Subcutaneous abdominal adipose tissue (tissue), 5 donors: Measurements from ENCODE around the gene RYR1.
"Not testable (repeated sequence)": the region's sequence is repeated elsewhere in the genome, so short reads cannot be mapped to it uniquely, and the experiment has no call there.

ENCODE experiments used
- H3K27ac ChIP-seq: one replicate; pipeline ENCODE4 v1.7.0; 2013; ENCODE audit warnings: low read depth, mild to moderate bottlenecking, inconsistent platforms, low read length, moderate library complexity
- H3K27me3 ChIP-seq, 5 donors: one replicate each; pipeline ENCODE4 v1.7.0; 2013; ENCODE audit warnings: low read length in 5 of 5, inconsistent platforms in 1 of 5; ENCODE audit not compliant: control insufficient read depth in 5 of 5, insufficient read depth in 4 of 5
- H3K36me3 ChIP-seq, 5 donors: one replicate each; pipeline ENCODE4 v1.7.0; 2013; ENCODE audit warnings: low read length in 5 of 5; ENCODE audit not compliant: control insufficient read depth in 5 of 5, insufficient read depth in 5 of 5
- H3K4me1 ChIP-seq, 5 donors: one replicate each; pipeline ENCODE4 v1.7.0; 2013; ENCODE audit warnings: low read length in 5 of 5, mild to moderate bottlenecking in 3 of 5, moderate library complexity in 1 of 5; ENCODE audit not compliant: control insufficient read depth in 5 of 5, insufficient read depth in 5 of 5
- H3K4me3 ChIP-seq, 5 donors: one replicate each; pipeline ENCODE4 v1.7.0; 2013; ENCODE audit warnings: low read length in 5 of 5, low read depth in 1 of 5
- H3K9ac ChIP-seq, 5 donors: one replicate each; pipeline ENCODE4 v1.7.0; 2013; ENCODE audit warnings: low read length in 5 of 5, mild to moderate bottlenecking in 4 of 5, moderate library complexity in 3 of 5
- H3K9me3 ChIP-seq, 5 donors: one replicate each; pipeline ENCODE4 v1.7.0; 2013; ENCODE audit warnings: low read length in 5 of 5; ENCODE audit not compliant: control insufficient read depth in 5 of 5
- donor health status: healthy.
- donor health status: healthy.
- donor health status: healthy.
- donor health status: healthy.
- donor health status: healthy.

RYR1 gene

GRCh38 chr19:38558933-38559332 lies 125.4 kb downstream of the RYR1 start:
- not testable (repeated sequence) for H3K27ac ChIP-seq, H3K9ac ChIP-seq, H3K9me3 ChIP-seq, H3K4me3 ChIP-seq, H3K4me1 ChIP-seq
- Histone ChIP-seq H3K36me3 (peaks cover 0 to 19% (median 0%) of the 10 kb centered on the region in 5 donors), H3K27me3 (peaks cover 7 to 14% (median 11%) of the 10 kb centered on the region in 5 donors)

GRCh38 chr19:38559428-38560401 lies 126.2 kb downstream of the RYR1 start:
- Histone ChIP-seq H3K9me3 (no peaks in the 10 kb centered on the region), H3K4me1 (no peaks in the 10 kb centered on the region), H3K27ac (no peak overlapping the region), H3K4me3 (no peak overlapping the region), H3K9ac (no peak overlapping the region), H3K36me3 (peaks cover 0 to 19% (median 0%) of the 10 kb centered on the region in 5 donors), H3K27me3 (peaks cover 8 to 14% (median 13%) of the 10 kb centered on the region in 5 donors)

- H3K4me1 ChIP-seq = peaks cover 0 to 7% (median 0%) of the 10 kb centered on the region in 5 donors
Observed at GRCh38 chr19:38561053-38561606, 127.6 kb downstream of the RYR1 start.

GRCh38 chr19:38561658-38562057 lies 128.2 kb downstream of the RYR1 start:
- Histone ChIP-seq H3K27me3 (peaks cover 10 to 18% (median 14%) of the 10 kb centered on the region in 5 donors), H3K9ac (no peak overlapping the region), H3K36me3 (peaks cover 0 to 19% (median 0%) of the 10 kb centered on the region in 5 donors), H3K4me3 (no peak overlapping the region), H3K27ac (no peak overlapping the region), H3K9me3 (no peaks in the 10 kb centered on the region), H3K4me1 (peaks cover 0 to 7% (median 0%) of the 10 kb centered on the region in 5 donors)

More at GRCh38 chr19:38561053-38561606, 127.6 kb downstream of the RYR1 start:
- H3K36me3 ChIP-seq = peaks cover 0 to 19% (median 0%) of the 10 kb centered on the region in 5 donors
- peaks cover 10 to 18% (median 13%) of the 10 kb centered on the region in 5 donors for H3K27me3 ChIP-seq
- no peak overlapping the region for H3K27ac ChIP-seq
- no peaks in the 10 kb centered on the region for H3K9me3 ChIP-seq
- H3K9ac ChIP-seq = no peak overlapping the region
- H3K4me3 ChIP-seq = no peak overlapping the region

- H3K9me3 ChIP-seq = no peaks in the 10 kb centered on the region
- H3K4me1 ChIP-seq = peaks cover 0 to 7% (median 0%) of the 10 kb centered on the region in 5 donors
- H3K9ac ChIP-seq = no peak overlapping the region
- no peak overlapping the region for H3K4me3 ChIP-seq
- peaks cover 0 to 19% (median 0%) of the 10 kb centered on the region in 5 donors for H3K36me3 ChIP-seq
- no peak overlapping the region for H3K27ac ChIP-seq
- H3K27me3 ChIP-seq = peaks cover 10 to 18% (median 15%) of the 10 kb centered on the region in 5 donors
Observed at GRCh38 chr19:38562096-38562495, 128.6 kb downstream of the RYR1 start.

GRCh38 chr19:38563475-38563874 lies 130.0 kb downstream of the RYR1 start:
- Histone ChIP-seq H3K36me3 (peaks cover 0 to 19% (median 0%) of the 10 kb centered on the region in 5 donors), H3K9ac (no peak overlapping the region), H3K27me3 (peaks cover 10 to 16% (median 15%) of the 10 kb centered on the region in 5 donors), H3K27ac (no peak overlapping the region), H3K4me1 (peaks cover 0 to 7% (median 0%) of the 10 kb centered on the region in 5 donors), H3K4me3 (no peak overlapping the region), H3K9me3 (no peaks in the 10 kb centered on the region)

GRCh38 chr19:38564981-38565690 lies 131.6 kb downstream of the RYR1 start:
- no peaks in the 10 kb centered on the region for H3K9me3 ChIP-seq
- H3K36me3 ChIP-seq = peaks cover 0 to 19% (median 0%) of the 10 kb centered on the region in 5 donors
- H3K4me1 ChIP-seq = peaks cover 0 to 7% (median 0%) of the 10 kb centered on the region in 5 donors
- H3K27ac ChIP-seq = no peak overlapping the region
- peaks cover 10 to 16% (median 15%) of the 10 kb centered on the region in 5 donors for H3K27me3 ChIP-seq
- peak overlapping the region in 3 of 5 donors; percentile 14 to 40 (median 30) for H3K4me3 ChIP-seq
- H3K9ac ChIP-seq = no peak overlapping the region

GRCh38 chr19:38565691-38566105 lies 132.2 kb downstream of the RYR1 start:
- Histone ChIP-seq H3K27ac (no peak overlapping the region), H3K27me3 (peaks cover 10 to 16% (median 15%) of the 10 kb centered on the region in 5 donors), H3K9ac (no peak overlapping the region), H3K4me3 (peak overlapping the region in 3 of 5 donors; percentile 14 to 40 (median 30)), H3K36me3 (peaks cover 0 to 19% (median 0%) of the 10 kb centered on the region in 5 donors), H3K4me1 (peaks cover 0 to 7% (median 0%) of the 10 kb centered on the region in 5 donors), H3K9me3 (no peaks in the 10 kb centered on the region)

GRCh38 chr19:38569368-38569983 lies 136.0 kb downstream of the RYR1 start:
- H3K36me3 ChIP-seq = peaks cover 0 to 6% (median 0%) of the 10 kb centered on the region in 5 donors
- H3K27ac ChIP-seq = no peak overlapping the region
- no peak overlapping the region for H3K4me3 ChIP-seq

More at GRCh38 chr19:38569368-38569983, 136.0 kb downstream of the RYR1 start:
- no peak overlapping the region for H3K9ac ChIP-seq
- H3K4me1 ChIP-seq = peaks cover 0 to 7% (median 0%) of the 10 kb centered on the region in 5 donors
- H3K9me3 ChIP-seq = no peaks in the 10 kb centered on the region
- H3K27me3 ChIP-seq = peaks cover 0 to 6% (median 3%) of the 10 kb centered on the region in 5 donors
